ENCODE results near the gene ATXN2.
"Not testable (repeated sequence)": the region's sequence is repeated elsewhere in the genome, so short reads cannot be mapped to it uniquely, and the experiment has no call there.

The ATXN2 gene

GRCh38 chr12:111406474-111407376, 192.4 kb downstream of the ATXN2 start:
- H3K4me1 ChIP-seq (ENCODE audit: control insufficient read depth, low read depth, low read length) = peaks cover 40% of the 10 kb centered on the region
- no peaks in the 10 kb centered on the region for H3K9me3 ChIP-seq (ENCODE audit: control insufficient read depth, low read depth, low read length)

GRCh38 chr12:111405859-111406473, 193.1 kb downstream of the ATXN2 start, which contains the start of gene SH2B3:
Gene SH2B3, plus strand, starts transcription at chr12:111405923. Its CDS starts 12,223 bp downstream, at chr12:111418146.
- Histone ChIP-seq H3K4me1 (ENCODE audit: control insufficient read depth, low read depth, low read length) (peaks cover 32% of the 10 kb centered on the region), H3K27ac (ENCODE audit: low read length) (peak within 1 kb of the TSS; percentile 86), H3K9ac (ENCODE audit: low read length) (peak within 1 kb of the TSS; percentile 85), H3K9me3 (ENCODE audit: control insufficient read depth, low read depth, low read length) (no peaks in the 10 kb centered on the region), H3K4me3 (ENCODE audit: low read length) (peak within 1 kb of the TSS; percentile 82), H3K36me3 (ENCODE audit: control insufficient read depth, low read depth, low read length) (no peaks in the 10 kb centered on the region), H3K27me3 (ENCODE audit: control insufficient read depth, insufficient read depth, low read length) (no peaks in the 10 kb centered on the region)

More at GRCh38 chr12:111406474-111407376, 192.4 kb downstream of the ATXN2 start:
- peak overlapping the region; percentile 82 for H3K4me3 ChIP-seq (ENCODE audit: low read length)
- peak overlapping the region; percentile 56 for H3K9ac ChIP-seq (ENCODE audit: low read length)
- no peak overlapping the region for H3K27ac ChIP-seq (ENCODE audit: low read length)
- H3K36me3 ChIP-seq (ENCODE audit: control insufficient read depth, low read depth, low read length) = no peaks in the 10 kb centered on the region
- no peaks in the 10 kb centered on the region for H3K27me3 ChIP-seq (ENCODE audit: control insufficient read depth, insufficient read depth, low read length)

- no peaks in the 10 kb centered on the region for H3K27me3 ChIP-seq (ENCODE audit: control insufficient read depth, insufficient read depth, low read length)
Measured at GRCh38 chr12:111405149-111405858, 193.8 kb downstream of the ATXN2 start.

GRCh38 chr12:111404362-111405148, 194.6 kb downstream of the ATXN2 start:
- Histone ChIP-seq H3K9me3 (ENCODE audit: control insufficient read depth, low read depth, low read length) (no peaks in the 10 kb centered on the region), H3K9ac (ENCODE audit: low read length) (peak overlapping the region; percentile 85), H3K27me3 (ENCODE audit: control insufficient read depth, insufficient read depth, low read length) (no peaks in the 10 kb centered on the region), H3K4me1 (ENCODE audit: control insufficient read depth, low read depth, low read length) (peaks cover 27% of the 10 kb centered on the region), H3K27ac (ENCODE audit: low read length) (peak overlapping the region; percentile 86), H3K36me3 (ENCODE audit: control insufficient read depth, low read depth, low read length) (no peaks in the 10 kb centered on the region), H3K4me3 (ENCODE audit: low read length) (peak overlapping the region; percentile 67)

More at GRCh38 chr12:111405149-111405858, 193.8 kb downstream of the ATXN2 start:
- H3K9me3 ChIP-seq (ENCODE audit: control insufficient read depth, low read depth, low read length) = no peaks in the 10 kb centered on the region
- H3K9ac ChIP-seq (ENCODE audit: low read length) = peak overlapping the region; percentile 85
- peak overlapping the region; percentile 86 for H3K27ac ChIP-seq (ENCODE audit: low read length)
- peaks cover 27% of the 10 kb centered on the region for H3K4me1 ChIP-seq (ENCODE audit: control insufficient read depth, low read depth, low read length)
- no peaks in the 10 kb centered on the region for H3K36me3 ChIP-seq (ENCODE audit: control insufficient read depth, low read depth, low read length)
- H3K4me3 ChIP-seq (ENCODE audit: low read length) = peak overlapping the region; percentile 67

GRCh38 chr12:111402490-111402824, 196.7 kb downstream of the ATXN2 start:
- H3K9me3 ChIP-seq (ENCODE audit: control insufficient read depth, low read depth, low read length); H3K4me3 ChIP-seq (ENCODE audit: low read length); H3K36me3 ChIP-seq (ENCODE audit: control insufficient read depth, low read depth, low read length); H3K27me3 ChIP-seq (ENCODE audit: control insufficient read depth, insufficient read depth, low read length); H3K9ac ChIP-seq (ENCODE audit: low read length); H3K27ac ChIP-seq (ENCODE audit: low read length): not testable (repeated sequence)
- peaks cover 21% of the 10 kb centered on the region for H3K4me1 ChIP-seq (ENCODE audit: control insufficient read depth, low read depth, low read length)

All from iPS-18a (cell line).